DMS114 treated with DMSO at 0.1 percent for 48 hours (cell line): ENCODE results near the gene DHCR24.

Source experiments
- DNase-seq: peaks from one replicate; lab custom pipeline; 2025; ENCODE audit not compliant: unreplicated experiment; lab: John Stamatoyannopoulos, UW

DHCR24 gene

DNA sequence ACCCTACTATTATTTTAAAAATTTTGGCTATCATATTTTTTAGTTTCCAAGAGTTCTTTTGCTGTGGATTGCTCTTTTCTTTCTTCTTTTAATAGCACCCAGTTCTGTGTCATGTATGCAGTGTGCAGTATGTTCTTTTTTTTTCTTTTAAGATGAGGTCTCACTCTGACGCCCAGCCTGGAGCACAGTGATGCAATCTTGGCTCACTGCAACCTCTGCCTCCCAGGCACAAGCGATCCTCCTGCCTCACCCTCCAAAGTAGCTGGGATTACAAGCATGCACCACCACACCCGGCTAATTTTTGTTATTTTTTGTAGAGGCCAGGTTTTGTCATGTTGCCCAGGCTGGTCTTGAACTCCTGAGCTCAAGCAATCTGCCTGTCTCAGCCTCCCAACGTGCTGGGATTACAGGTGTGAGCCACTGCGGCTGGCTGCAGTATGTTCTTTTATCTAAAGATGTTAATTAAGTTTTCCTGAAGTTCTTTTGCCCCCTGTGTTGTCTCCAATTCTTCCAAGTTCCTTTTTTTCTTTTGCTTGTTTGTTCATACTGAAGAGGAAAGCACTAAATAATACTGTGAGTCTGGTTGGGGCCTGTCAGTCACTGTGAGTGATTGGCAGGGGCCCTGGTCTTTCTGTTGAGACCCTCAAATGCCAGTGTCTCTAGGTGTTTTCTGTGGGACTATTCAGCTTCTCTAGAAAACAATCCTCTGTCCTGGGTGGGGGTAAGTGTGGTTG lies 68.4 kb downstream of the DHCR24 start:
- no peak for DNase-seq

GRCh38 chr1:54816951-54817350 lies 70.0 kb downstream of the DHCR24 start:
- no peak for DNase-seq

- no peak for DNase-seq
These were observed 70.9 kb downstream of the DHCR24 start for GRCh38 chr1:54816130-54816529.

DNA sequence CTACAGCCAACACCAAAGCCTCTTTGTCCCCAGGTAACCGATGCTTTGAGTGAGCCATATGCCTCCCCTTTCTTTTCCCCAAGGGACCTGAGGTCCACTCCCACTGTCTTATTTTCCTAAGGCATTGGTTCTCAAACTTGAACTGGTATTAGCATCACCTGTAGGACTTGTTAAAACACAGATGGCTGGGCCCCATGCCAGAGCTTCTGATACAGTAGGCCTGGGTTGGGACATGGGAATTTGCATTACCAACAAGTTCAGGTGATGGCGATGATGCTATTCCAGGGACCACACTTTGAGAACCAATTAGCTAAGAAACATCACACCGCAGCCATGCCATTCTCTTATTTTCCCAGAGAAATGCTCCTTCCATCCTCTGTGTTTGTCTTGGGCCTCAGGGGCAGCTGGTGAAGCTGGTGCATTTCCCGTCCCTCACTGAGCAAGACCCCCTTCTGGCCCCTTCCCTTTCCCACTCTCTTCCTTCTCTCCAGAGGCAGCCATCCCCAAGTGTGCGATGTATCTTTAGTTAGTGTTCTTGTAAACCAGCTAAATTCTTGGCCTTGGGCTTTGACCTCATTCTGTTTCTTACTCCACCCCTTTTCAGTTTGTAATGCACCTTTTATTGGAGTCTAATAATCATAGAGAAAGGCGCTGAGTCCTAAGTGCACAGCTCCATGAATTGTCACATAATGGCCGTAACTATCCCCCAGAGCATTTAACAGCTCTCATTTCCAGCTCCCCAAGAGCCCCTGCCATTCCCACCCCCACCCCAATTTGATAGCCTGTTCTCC lies 71.7 kb downstream of the DHCR24 start:
- DNase-seq = no peak

DNA sequence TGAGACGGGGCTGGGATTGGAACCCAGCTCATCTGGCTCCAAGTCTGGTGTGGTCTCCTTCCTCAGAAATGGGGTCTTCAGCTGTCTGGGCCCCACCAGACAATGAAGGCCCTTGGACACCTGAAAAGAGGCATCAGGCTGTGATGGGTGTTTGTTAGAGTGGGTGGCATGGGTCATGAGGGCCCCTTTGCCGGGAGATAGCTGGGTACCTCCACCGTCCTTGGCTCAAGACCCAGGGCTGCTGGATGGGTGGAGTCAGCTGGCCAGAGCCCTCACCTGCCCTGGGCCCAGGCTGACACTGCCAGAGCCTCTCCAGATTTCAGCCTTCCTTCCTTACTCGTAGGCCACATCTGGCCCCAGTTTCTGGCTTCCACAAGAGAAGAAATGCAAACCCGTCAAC lies 72.4 kb downstream of the DHCR24 start:
- DNase-seq = no peak

GRCh38 chr1:54814126-54814498 lies 72.9 kb downstream of the DHCR24 start:
- no peak for DNase-seq

- no peak for DNase-seq
These were observed 73.4 kb downstream of the DHCR24 start for GRCh38 chr1:54813485-54814125.

GRCh38 chr1:54812801-54813484 lies 74.1 kb downstream of the DHCR24 start:
- DNase-seq = no peak

DNA sequence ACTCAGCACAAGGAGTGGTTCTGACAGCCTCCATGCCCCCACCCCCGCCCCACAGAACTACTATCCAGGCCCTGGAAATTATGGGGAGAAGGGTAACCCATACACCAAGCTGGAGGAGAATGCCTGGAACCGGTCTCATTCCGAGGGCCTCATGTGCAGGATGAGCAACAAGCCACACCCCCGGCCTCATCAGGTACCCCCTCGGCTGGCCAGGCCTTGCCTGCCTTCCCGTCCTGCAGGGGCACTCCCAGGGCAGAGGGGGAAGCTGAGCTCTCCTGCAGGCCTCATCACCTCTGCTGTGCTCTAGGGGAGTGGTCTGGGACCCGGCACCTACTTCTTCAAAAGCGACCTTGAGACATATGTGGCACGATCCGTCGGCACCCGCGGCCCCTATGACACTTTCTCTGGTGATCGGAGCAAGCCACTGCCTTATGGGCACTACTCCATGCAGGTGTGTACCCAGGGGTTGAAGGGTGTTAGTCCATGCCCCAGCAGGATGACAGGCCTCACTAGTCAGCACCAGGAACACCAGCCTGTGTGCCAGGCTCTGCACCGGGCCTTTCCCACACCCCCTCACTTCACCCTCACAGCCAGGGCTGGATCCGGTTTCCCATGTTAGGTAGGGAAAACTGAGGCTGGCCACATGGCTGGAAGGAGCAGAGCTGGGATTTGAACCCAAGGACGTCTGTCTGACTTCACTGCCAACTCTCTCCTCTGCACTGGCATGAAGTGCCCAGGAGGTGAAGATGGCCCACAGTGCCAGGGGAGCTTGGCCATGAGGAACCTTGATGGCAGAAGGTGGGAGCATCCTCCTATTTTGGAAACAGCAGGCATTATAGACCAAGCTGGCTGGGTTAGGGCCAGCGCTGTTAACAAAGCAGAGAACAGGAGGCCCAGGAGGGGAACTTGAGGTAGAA lies 75.0 kb downstream of the DHCR24 start:
- DNase-seq = no peak

- no peak for DNase-seq
These were observed 75.9 kb downstream of the DHCR24 start for GRCh38 chr1:54811066-54811465.

DNA sequence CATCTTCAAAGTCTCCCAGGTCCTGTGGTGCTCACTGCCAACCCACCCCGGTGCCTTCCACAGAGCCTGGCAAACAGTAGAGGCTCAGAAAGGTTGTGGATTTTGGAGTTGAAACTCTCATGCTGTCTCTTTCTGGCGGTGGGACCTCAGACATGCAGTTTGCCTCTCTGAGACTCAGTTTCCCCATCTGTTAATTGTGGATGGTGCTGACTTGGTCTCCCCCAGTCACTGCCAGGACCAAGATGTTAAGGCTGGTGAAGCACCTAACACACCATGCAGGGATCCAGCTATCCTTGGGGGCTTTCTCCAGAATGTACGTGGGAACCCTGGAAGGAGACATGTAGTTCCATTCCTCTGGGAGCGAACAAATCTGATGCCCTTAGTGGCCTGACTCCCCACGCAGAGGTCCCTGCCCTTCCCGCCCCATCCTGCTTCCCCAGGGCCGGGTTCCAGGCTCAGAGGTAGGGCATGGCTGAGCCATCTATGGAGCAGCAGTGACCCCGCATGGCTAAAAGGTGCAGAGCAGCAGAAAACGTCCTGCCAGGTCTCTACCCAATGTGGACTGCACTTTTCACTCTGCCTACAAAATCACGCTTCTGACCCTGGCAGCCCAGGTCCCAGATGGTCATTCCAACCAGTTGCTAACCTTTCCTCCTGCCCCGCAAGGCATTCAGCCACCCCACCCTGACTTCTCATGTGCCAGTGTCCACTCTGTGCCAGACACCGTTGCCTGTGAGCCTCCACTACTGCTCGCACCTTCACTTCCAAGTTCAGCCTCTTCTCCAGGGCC lies 76.6 kb downstream of the DHCR24 start:
- DNase-seq = peak; percentile 58

GRCh38 chr1:54809496-54810074 lies 77.4 kb downstream of the DHCR24 start:
- DNase-seq = no peak

DNA sequence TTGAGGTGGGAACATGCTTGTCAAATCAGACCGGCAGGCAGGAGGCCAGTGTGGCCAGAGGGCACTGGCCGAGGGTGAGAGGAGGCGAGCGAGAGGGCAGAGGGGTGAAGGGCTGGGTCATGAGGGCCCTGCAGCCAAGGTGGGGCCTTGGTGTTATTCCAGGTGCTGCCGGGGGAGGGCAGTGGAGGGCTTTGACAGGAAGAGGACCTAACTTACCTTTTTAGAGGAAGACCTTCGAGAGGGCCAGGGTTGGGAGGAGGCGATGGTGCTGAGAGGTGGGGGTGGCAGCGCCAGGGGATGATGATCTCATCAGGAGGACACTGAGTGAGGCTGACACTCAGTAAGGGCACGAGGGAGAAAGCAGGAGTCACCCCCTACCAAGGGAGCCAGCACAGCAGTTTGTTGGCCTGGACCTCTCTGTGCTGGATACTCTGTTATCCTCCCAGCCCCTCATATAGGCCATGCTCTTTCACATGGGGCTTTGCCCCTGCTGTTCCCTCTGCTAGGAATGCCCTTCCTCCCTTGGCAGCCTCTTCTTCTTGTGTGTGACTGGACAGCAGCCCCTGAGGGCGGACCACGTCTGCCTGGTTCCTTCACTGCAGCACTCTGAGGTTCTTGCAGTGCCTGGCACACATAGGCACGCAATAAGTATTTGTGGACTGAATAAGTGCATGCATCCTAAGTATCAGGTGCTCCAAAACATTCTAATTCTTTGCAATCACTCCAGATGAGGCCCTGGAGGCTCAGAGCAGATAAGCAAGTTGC lies 78.4 kb downstream of the DHCR24 start:
- DNase-seq = no peak

- no peak for DNase-seq
These were observed 79.2 kb downstream of the DHCR24 start for GRCh38 chr1:54807756-54808155.

DNA sequence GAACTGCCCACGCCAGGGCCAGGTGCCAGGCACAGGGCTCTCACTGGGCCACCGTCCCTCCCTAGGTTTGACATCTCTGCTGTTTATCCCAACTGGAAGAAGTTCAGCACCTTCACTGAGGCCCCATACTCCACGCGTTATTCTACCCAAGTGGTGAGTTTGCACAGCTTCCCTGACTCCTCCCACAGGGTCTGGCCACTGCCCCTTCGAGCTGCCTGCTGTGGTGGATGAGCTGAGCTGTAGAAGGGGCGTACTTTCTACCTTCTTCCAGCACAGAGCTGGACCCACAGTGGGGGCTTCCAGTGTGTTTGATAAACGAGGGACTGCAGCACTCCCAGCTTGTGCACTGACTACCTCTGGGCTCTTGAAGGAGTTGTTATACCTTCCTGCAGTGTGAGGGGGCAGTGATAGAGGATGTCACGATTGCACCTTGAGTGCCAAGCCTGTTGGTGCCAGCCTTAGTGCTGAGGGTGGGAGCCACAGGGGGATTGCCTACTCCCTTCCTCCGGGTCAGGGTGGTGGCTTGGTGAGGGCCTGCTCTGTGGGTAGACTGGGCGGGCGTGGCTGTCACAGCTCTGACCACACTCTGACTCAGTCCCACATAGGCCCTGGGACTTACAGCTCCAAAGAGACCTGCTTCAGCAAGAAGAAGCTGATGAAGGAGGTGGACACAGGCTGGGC lies 79.9 kb downstream of the DHCR24 start:
- DNase-seq = no peak

DNA sequence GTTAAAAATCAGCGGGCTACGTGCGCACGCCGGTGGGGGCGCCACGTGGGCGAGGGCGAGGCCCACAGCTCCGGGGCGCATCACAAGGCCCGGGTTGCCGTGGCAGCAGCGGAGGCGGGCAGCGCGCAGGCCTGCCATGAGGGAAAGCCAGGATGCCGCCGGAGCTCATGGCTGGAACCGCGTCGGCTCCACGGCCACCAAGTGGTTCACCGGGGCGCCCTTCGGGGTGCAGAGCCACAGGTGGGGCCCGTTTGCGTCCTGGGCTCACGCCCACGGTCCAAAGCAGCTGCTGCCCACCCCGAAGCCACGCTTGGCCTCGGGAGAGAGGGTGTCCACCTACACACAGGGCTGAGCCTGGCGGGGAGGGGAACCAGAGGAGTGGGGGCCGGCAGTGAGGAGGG lies 81.0 kb downstream of the DHCR24 start:
- DNase-seq = no peak

GRCh38 chr1:54805466-54805865 lies 81.5 kb downstream of the DHCR24 start:
- no peak for DNase-seq
